IMR-90 (cell line): ENCODE results near the gene SRI. TPM values are rescaled to one million over a fixed set of nuclear protein-coding genes. Genes with fewer than 3 reads are reported as not detected.
A peak's percentile ranks its signal among the peaks of the same experiment; 100 is the strongest.

Experiments used
- ATAC-seq: fragments of 200-7000 bp; cut with Tn5 transposase; 2 replicates; pipeline ENCODE4 v1.9.1; 2020; ENCODE audit warnings: low read depth, mild to moderate bottlenecking, moderate library complexity
- BruUV-seq: library from RNA; stranded (reverse); fragments of 400-500 nt; replicated peaks from 2 replicates; lab custom pipeline; 2021; lab: Mats Ljungman, UMichigan
- CTCF ChIA-PET: fragments of 300-600 bp; formaldehyde crosslinking; extraction: SDS; loops from one replicate; lab custom pipeline; 2021; ENCODE audit warnings: antibody characterized with exemption; lab: Yijun Ruan, JAX
- POLR2A ChIA-PET: fragments of 300-600 bp; sonication (Branson Sonifier 250); formaldehyde crosslinking; loops from one replicate; lab custom pipeline; 2022; ENCODE audit warnings: antibody characterized with exemption; ENCODE audit not compliant: unreplicated experiment; lab: Charles Lee
- DNase-seq: peaks from one replicate; pipeline ENCODE4 v3.0.0; 2013
- H2AFZ ChIP-seq: replicated peaks from 2 replicates; pipeline ENCODE3; 2013; ENCODE audit warnings: low read length, mild to moderate bottlenecking; ENCODE audit not compliant: poor library complexity
- H2AK5ac ChIP-seq: 2 replicates; pipeline ENCODE4 v1.6.1; 2013; ENCODE audit warnings: low read depth, low read length, inconsistent platforms
- H2AK9ac ChIP-seq: replicated peaks from 2 replicates; pipeline ENCODE3; 2013; ENCODE audit warnings: mild to moderate bottlenecking, low read depth, low read length, moderate library complexity; ENCODE audit not compliant: poor library complexity
- H2BK120ac ChIP-seq: 2 replicates; pipeline ENCODE4 v1.6.1; 2013; ENCODE audit warnings: low read depth, low read length, inconsistent platforms
- H2BK15ac ChIP-seq: 3 replicates; pipeline ENCODE4 v1.6.1; 2013; ENCODE audit warnings: low read depth, low read length, inconsistent platforms
- H2BK20ac ChIP-seq: 2 replicates; pipeline ENCODE4 v1.6.1; 2013; ENCODE audit warnings: low read depth, mild to moderate bottlenecking, inconsistent platforms, low read length, moderate library complexity
- H2BK5ac ChIP-seq: 2 replicates; pipeline ENCODE4 v1.6.1; 2013; ENCODE audit warnings: mild to moderate bottlenecking, low read depth, low read length, inconsistent platforms; ENCODE audit not compliant: poor library complexity, severe bottlenecking
- H3K14ac ChIP-seq: replicated peaks from 2 replicates; pipeline ENCODE4 v1.6.1; 2013; ENCODE audit warnings: low read depth, low read length, inconsistent platforms
- H3K18ac ChIP-seq: 2 replicates; pipeline ENCODE4 v1.6.1; 2013; ENCODE audit warnings: low read depth, low read length, control low read depth
- H3K23ac ChIP-seq: 2 replicates; pipeline ENCODE4 v1.6.1; 2013; ENCODE audit warnings: low read depth, low read length, inconsistent platforms
- H3K27ac ChIP-seq: 2 replicates; pipeline ENCODE4 v1.5.1; 2013; ENCODE audit warnings: mild to moderate bottlenecking, control low read depth, low read length; ENCODE audit not compliant: insufficient read depth
- H3K27me3 ChIP-seq: 2 replicates; pipeline ENCODE4 v1.6.1; 2013; ENCODE audit warnings: low read length; ENCODE audit not compliant: control insufficient read depth, insufficient read depth
- H3K36me3 ChIP-seq: 2 replicates; pipeline ENCODE4 v1.6.1; 2013; ENCODE audit warnings: low read length, mixed read lengths; ENCODE audit not compliant: control insufficient read depth, insufficient read depth
- H3K4ac ChIP-seq: 2 replicates; pipeline ENCODE4 v1.6.1; 2013; ENCODE audit warnings: low read depth, low read length, inconsistent platforms
- H3K4me1 ChIP-seq: 2 replicates; pipeline ENCODE4 v1.6.1; 2013; ENCODE audit warnings: low read length, mixed read lengths; ENCODE audit not compliant: control insufficient read depth, insufficient read depth
- H3K4me2 ChIP-seq: 2 replicates; pipeline ENCODE4 v1.6.1; 2013; ENCODE audit warnings: low read depth, mild to moderate bottlenecking, control low read depth, low read length, moderate library complexity
- H3K4me3 ChIP-seq: 2 replicates; pipeline ENCODE4 v1.5.1; 2013; ENCODE audit warnings: low read depth, mild to moderate bottlenecking, control low read depth, low read length, moderate library complexity; ENCODE audit not compliant: insufficient read depth
- H3K56ac ChIP-seq: 2 replicates; pipeline ENCODE4 v1.6.1; 2013; ENCODE audit warnings: low read length, inconsistent platforms; ENCODE audit not compliant: insufficient read depth; ENCODE audit errors: extremely low read depth
- H3K79me1 ChIP-seq, 2 experiments: 2 replicates each; pipeline ENCODE4 v1.6.1; 2013; ENCODE audit warnings: low read length in 2 of 2, inconsistent platforms in 1 of 2, low read depth in 1 of 2
- H3K9ac ChIP-seq: 2 replicates; pipeline ENCODE4 v1.6.1; 2013; ENCODE audit warnings: low read depth, low read length, control low read depth
- H3K9me1 ChIP-seq: 2 replicates; pipeline ENCODE4 v1.6.1; 2013; ENCODE audit warnings: low read length, inconsistent platforms; ENCODE audit not compliant: insufficient read depth
- H3K9me3 ChIP-seq: 2 replicates; pipeline ENCODE4 v1.6.1; 2013; ENCODE audit warnings: low read length; ENCODE audit not compliant: control insufficient read depth, insufficient read depth
- H4K20me1 ChIP-seq: 2 replicates; pipeline ENCODE4 v1.6.1; 2013; ENCODE audit warnings: low read length, inconsistent platforms; ENCODE audit not compliant: insufficient read depth
- H4K5ac ChIP-seq: 2 replicates; pipeline ENCODE4 v1.6.1; 2013; ENCODE audit warnings: mild to moderate bottlenecking, low read depth, low read length, control low read depth
- H4K8ac ChIP-seq, 2 experiments: 2 replicates each; pipeline ENCODE4 v1.6.1; 2013; ENCODE audit warnings: low read depth in 2 of 2, low read length in 2 of 2, control low read depth in 1 of 2, inconsistent platforms in 1 of 2
- H4K91ac ChIP-seq: 2 replicates; pipeline ENCODE4 v1.6.1; 2013; ENCODE audit warnings: low read depth, low read length, inconsistent platforms; ENCODE audit not compliant: insufficient read depth
- MAFK ChIP-seq: IDR thresholded peaks from 2 replicates; pipeline ENCODE4 v1.6.1; 2012; ENCODE audit warnings: low read depth, low read length, improper control_type of control experiment
- WGBS, 2 experiments: methylation state at CpG; one replicate each; pipeline versions ENCODE4 v1.1.5 to v1.1.7; 2013; ENCODE audit warnings: missing lambda C conversion rate in 2 of 2; ENCODE audit not compliant: insufficient read length in 1 of 2; ENCODE audit errors: extremely low coverage in 2 of 2; 5-methylcytosine and 5-hydroxymethylcytosine counted together
- dilution Hi-C: fragments of 300-500 bp; cut with HindIII; formaldehyde crosslinking; loops from one replicate; pipeline ENCODE4 v1.14.3; 2018; ENCODE audit warnings: low sequenced_read_pairs; ENCODE audit not compliant: unreplicated experiment
- in situ Hi-C: fragments of 300-500 bp; cut with MboI; formaldehyde crosslinking; loops from 3 replicates; pipeline ENCODE4 v1.14.3; 2019; ENCODE audit warnings: low sequenced_read_pairs, inconsistent platforms, mixed read lengths
- intact Hi-C: fragments of 100-400 bp; cut with micrococcal nuclease; formaldehyde crosslinking; loops from 2 replicates; pipeline ENCODE4 v1.10.0; 2022
- polyA plus RNA-seq, 3 experiments: library from polyadenylated mRNA; depleted of rRNA; stranded (reverse); fragments of >200 nt; gene quantifications; 2 replicates each; pipeline ENCODE4 v1.2.3, GENCODE V29; 2012; ENCODE audit warnings: low replicate concordance in 1 of 3
- total RNA-seq: library from RNA; depleted of rRNA; stranded (reverse); fragments of >200 nt; gene quantifications from 2 replicates; pipeline ENCODE4 v1.2.3, GENCODE V29; 2012
- TF ChIP-seq, protein P1 (sequence below): fragments of 150-350 bp; IDR thresholded peaks from 2 replicates; pipeline ENCODE4 v1.6.1; 2016; ENCODE audit warnings: low read depth, mild to moderate bottlenecking, low read length, moderate library complexity, borderline replicate concordance

The SRI gene
- total and polyA plus RNA-seq, 2 of the 4 experiments (the other 2 are of a cell fraction), result 83.3 to 115 TPM

DNA sequence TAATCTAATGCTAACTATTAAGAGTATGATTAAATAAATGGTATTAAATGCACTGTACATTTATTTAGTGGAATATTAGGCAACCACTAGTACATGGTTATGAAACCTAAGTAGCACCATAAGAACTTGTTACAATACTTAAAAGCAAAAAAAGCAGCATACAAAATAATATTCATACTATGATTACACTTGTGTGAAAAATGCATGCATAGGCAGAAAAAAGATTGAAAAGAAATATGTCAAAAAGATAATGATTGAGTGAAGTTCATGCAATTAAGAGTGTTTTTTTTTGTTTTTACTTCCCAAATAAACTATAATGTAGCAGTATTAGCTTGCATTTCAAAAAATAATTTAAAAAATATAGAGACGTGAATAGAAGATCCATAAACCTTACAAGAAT is 20.0 kb upstream of the SRI start:
- Histone ChIP-seq H3K4me2 (no peak overlapping the region), H2AK9ac (no peak overlapping the region), H3K23ac (no peak overlapping the region), H3K79me1 (no peaks in the 10 kb centered on the region), H3K4me3 (no peak overlapping the region), H3K4ac (no peak overlapping the region), H3K9me3 (no peaks in the 10 kb centered on the region), H4K5ac (no peak overlapping the region), H3K4me1 (no peaks in the 10 kb centered on the region), H2BK20ac (no peak overlapping the region), H4K91ac (no peak overlapping the region), H2AK5ac (no peak overlapping the region), H3K9me1 (no peaks in the 10 kb centered on the region), H3K9ac (no peak overlapping the region), H2BK120ac (no peak overlapping the region), H3K14ac (no peak overlapping the region), H4K8ac (no peak overlapping the region), H3K27me3 (no peaks in the 10 kb centered on the region), H2BK5ac (no peak overlapping the region), H2AFZ (no peak overlapping the region), H4K20me1 (no peaks in the 10 kb centered on the region), H2BK15ac (no peak overlapping the region), H3K27ac (no peak overlapping the region), H3K56ac (no peak overlapping the region), H3K36me3 (no peaks in the 10 kb centered on the region), H3K18ac (no peak overlapping the region)
- WGBS, 2 experiments, result no CpG with 5 or more reads among the region's 1 CpG
- in situ Hi-C loops (no loop called here), intact Hi-C loops (no loop called here), dilution Hi-C loops (no loop called here)
- ChIA-PET CTCF (no interaction called here), POLR2A (no interaction called here)
- ATAC-seq, result no peak
- BruUV-seq, result no TSS peak
- no peak for DNase-seq
- peak; percentile 43; the same call in 1 of the 2 replicates for TF ChIP-seq MAFK
- TF ChIP-seq, protein P1, sequence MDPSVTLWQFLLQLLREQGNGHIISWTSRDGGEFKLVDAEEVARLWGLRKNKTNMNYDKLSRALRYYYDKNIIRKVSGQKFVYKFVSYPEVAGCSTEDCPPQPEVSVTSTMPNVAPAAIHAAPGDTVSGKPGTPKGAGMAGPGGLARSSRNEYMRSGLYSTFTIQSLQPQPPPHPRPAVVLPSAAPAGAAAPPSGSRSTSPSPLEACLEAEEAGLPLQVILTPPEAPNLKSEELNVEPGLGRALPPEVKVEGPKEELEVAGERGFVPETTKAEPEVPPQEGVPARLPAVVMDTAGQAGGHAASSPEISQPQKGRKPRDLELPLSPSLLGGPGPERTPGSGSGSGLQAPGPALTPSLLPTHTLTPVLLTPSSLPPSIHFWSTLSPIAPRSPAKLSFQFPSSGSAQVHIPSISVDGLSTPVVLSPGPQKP, result no peak
